Astrocyte (in vitro differentiated cells and primary cell): ENCODE measurements around the gene KIAA0825. TPM values are rescaled to one million over a fixed set of nuclear protein-coding genes. Genes with fewer than 3 reads are reported as not detected.

Source experiments
- DNase-seq: peaks from one replicate; pipeline ENCODE4 v3.0.0-alpha.2; 2010; ENCODE audit warnings: low read depth
- FAIRE-seq: peaks from 2 replicates; lab custom pipeline; 2011; peaks lifted over from hg19 to GRCh38; lab: Jason Lieb, UNC
- H2AFZ ChIP-seq: 2 replicates; pipeline ENCODE4 v1.6.0; 2012; ENCODE audit warnings: low read depth, low read length, inconsistent platforms
- H3K27ac ChIP-seq: 2 replicates; pipeline ENCODE4 v1.5.1; 2011; ENCODE audit warnings: low read depth, low read length, inconsistent platforms
- H3K27me3 ChIP-seq: 2 replicates; pipeline ENCODE4 v1.6.0; 2011; ENCODE audit warnings: low read length, inconsistent platforms; ENCODE audit not compliant: insufficient read depth
- H3K36me3 ChIP-seq: 2 replicates; pipeline ENCODE4 v1.5.1; 2011; ENCODE audit warnings: low read length, inconsistent platforms; ENCODE audit not compliant: insufficient read depth
- H3K4me1 ChIP-seq: 2 replicates; pipeline ENCODE4 v1.5.1; 2011; ENCODE audit warnings: low read length, inconsistent platforms; ENCODE audit not compliant: insufficient read depth
- H3K4me2 ChIP-seq: 2 replicates; pipeline ENCODE4 v1.6.0; 2012; ENCODE audit warnings: low read length, inconsistent platforms
- H3K4me3 ChIP-seq: 2 replicates; pipeline ENCODE4 v1.5.1; 2011; ENCODE audit warnings: low read depth, mild to moderate bottlenecking, low read length, inconsistent platforms; ENCODE audit not compliant: insufficient read depth
- H3K79me2 ChIP-seq: 2 replicates; pipeline ENCODE4 v1.6.0; 2012; ENCODE audit warnings: mild to moderate bottlenecking, low read length, inconsistent platforms; ENCODE audit not compliant: insufficient read depth
- H3K9ac ChIP-seq: 2 replicates; pipeline ENCODE4 v1.6.0; 2012; ENCODE audit warnings: mild to moderate bottlenecking, low read length, inconsistent platforms
- H3K9me3 ChIP-seq: 2 replicates; pipeline ENCODE4 v1.5.1; 2012; ENCODE audit warnings: low read depth, mild to moderate bottlenecking, low read length, inconsistent platforms; ENCODE audit not compliant: insufficient read depth
- H4K20me1 ChIP-seq: 2 replicates; pipeline ENCODE4 v1.6.0; 2012; ENCODE audit warnings: low read length, inconsistent platforms; ENCODE audit not compliant: insufficient read depth
- H3K27ac Mint-ChIP-seq: one replicate; pipeline ENCODE4 v1.8.0; 2021; ENCODE audit warnings: mild to moderate bottlenecking, mixed read lengths; ENCODE audit not compliant: unreplicated experiment
- H3K27me3 Mint-ChIP-seq: one replicate; pipeline ENCODE4 v1.8.0; 2021; ENCODE audit warnings: low read depth, mixed read lengths; ENCODE audit not compliant: unreplicated experiment
- H3K36me3 Mint-ChIP-seq: one replicate; pipeline ENCODE4 v1.8.0; 2021; ENCODE audit warnings: low read depth, mixed read lengths; ENCODE audit not compliant: unreplicated experiment
- H3K4me1 Mint-ChIP-seq: one replicate; pipeline ENCODE4 v1.8.0; 2021; ENCODE audit warnings: low read depth, mixed read lengths; ENCODE audit not compliant: unreplicated experiment
- H3K4me3 Mint-ChIP-seq: one replicate; pipeline ENCODE4 v1.8.0; 2021; ENCODE audit warnings: mild to moderate bottlenecking, moderate library complexity, mixed read lengths; ENCODE audit not compliant: unreplicated experiment
- H3K9me3 Mint-ChIP-seq: one replicate; pipeline ENCODE4 v1.8.0; 2021; ENCODE audit warnings: mild to moderate bottlenecking, mixed read lengths; ENCODE audit not compliant: unreplicated experiment
- EZH2 ChIP-seq: IDR thresholded peaks from 2 replicates; pipeline ENCODE4 v1.6.1; 2012; ENCODE audit warnings: mild to moderate bottlenecking, low read length, inconsistent platforms; ENCODE audit not compliant: insufficient read depth
- total RNA-seq: library from RNA; stranded (reverse); gene quantifications from 2 replicates; pipeline ENCODE4 v1.2.1, GENCODE V29; 2021
- TF ChIP-seq, protein P1 (sequence below): IDR thresholded peaks from 2 replicates; pipeline ENCODE4 v1.5.1; 2011; ENCODE audit warnings: low read depth, mild to moderate bottlenecking, inconsistent platforms, low read length, moderate library complexity; ENCODE audit not compliant: insufficient read depth

The KIAA0825 gene
- total RNA-seq, 1 donor from 2014 or later = 2.5 TPM

DNA sequence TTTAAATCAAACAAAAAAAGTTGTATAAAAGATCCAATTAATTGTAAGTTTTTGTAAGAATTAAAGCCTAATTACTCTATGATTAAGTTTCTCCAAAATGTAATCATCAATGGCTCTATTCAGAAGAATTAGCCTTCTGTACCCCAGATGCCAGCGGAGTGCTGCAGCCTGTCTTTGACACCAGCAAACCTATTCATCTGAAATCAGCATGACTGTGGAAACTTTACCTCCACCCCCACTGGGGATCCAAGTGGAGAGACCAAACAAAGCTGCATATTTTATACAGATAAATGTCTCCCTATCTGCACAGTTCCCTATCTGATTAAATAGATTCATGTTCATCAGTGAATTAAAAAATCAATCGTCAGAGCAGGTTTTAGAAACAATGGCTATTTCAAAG is 426.8 kb downstream of the KIAA0825 start:
- H3K9me3 ChIP-seq = no peaks in the 10 kb centered on the region
- H3K4me2 ChIP-seq = no peak overlapping the region
- Mint-ChIP-seq H3K4me3 (no peak overlapping the region), H3K27ac (no peak overlapping the region), H3K36me3 (no peaks in the 10 kb centered on the region), H3K4me1 (no peaks in the 10 kb centered on the region), H3K9me3 (peaks cover 5% of the 10 kb centered on the region), H3K27me3 (no peaks in the 10 kb centered on the region)
- TF ChIP-seq, protein P1, sequence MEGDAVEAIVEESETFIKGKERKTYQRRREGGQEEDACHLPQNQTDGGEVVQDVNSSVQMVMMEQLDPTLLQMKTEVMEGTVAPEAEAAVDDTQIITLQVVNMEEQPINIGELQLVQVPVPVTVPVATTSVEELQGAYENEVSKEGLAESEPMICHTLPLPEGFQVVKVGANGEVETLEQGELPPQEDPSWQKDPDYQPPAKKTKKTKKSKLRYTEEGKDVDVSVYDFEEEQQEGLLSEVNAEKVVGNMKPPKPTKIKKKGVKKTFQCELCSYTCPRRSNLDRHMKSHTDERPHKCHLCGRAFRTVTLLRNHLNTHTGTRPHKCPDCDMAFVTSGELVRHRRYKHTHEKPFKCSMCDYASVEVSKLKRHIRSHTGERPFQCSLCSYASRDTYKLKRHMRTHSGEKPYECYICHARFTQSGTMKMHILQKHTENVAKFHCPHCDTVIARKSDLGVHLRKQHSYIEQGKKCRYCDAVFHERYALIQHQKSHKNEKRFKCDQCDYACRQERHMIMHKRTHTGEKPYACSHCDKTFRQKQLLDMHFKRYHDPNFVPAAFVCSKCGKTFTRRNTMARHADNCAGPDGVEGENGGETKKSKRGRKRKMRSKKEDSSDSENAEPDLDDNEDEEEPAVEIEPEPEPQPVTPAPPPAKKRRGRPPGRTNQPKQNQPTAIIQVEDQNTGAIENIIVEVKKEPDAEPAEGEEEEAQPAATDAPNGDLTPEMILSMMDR = no peak
- TF ChIP-seq EZH2 = no peak
- H3K36me3 ChIP-seq = no peaks in the 10 kb centered on the region
- no peak overlapping the region for H2AFZ ChIP-seq
- no peaks in the 10 kb centered on the region for H4K20me1 ChIP-seq
- DNase-seq = no peak
- FAIRE-seq = no peak
- H3K4me3 ChIP-seq = no peak overlapping the region
- no peaks in the 10 kb centered on the region for H3K4me1 ChIP-seq
- H3K79me2 ChIP-seq = no peaks in the 10 kb centered on the region
- no peak overlapping the region for H3K9ac ChIP-seq
- H3K27ac ChIP-seq = no peak overlapping the region
- H3K27me3 ChIP-seq = no peaks in the 10 kb centered on the region

DNA sequence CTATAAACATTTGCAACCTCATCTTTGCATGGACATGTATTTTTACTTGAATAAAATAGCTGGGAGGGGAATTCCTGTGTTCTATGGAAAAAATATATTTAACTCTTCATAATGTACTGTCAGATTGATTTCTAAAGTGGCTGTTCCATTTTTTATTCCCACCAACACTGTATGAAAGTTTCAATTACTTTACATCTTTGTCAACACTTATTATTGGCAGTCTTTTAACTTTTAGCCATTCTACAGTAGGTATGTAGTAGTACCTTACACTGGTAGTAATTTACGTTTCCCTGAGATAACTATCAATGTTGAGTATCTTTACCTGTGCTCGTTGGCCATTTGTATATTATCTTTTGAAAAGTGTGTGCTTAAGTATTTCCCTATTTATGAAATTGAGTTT is 429.7 kb downstream of the KIAA0825 start:
- no peak overlapping the region for H3K4me3 Mint-ChIP-seq
- H3K9me3 Mint-ChIP-seq = peaks cover 5% of the 10 kb centered on the region
- Histone ChIP-seq H3K4me2 (no peak overlapping the region), H3K27me3 (no peaks in the 10 kb centered on the region), H3K27ac (no peak overlapping the region), H3K9ac (no peak overlapping the region), H4K20me1 (no peaks in the 10 kb centered on the region), H3K79me2 (no peaks in the 10 kb centered on the region), H3K4me1 (no peaks in the 10 kb centered on the region), H3K36me3 (no peaks in the 10 kb centered on the region), H2AFZ (no peak overlapping the region), H3K4me3 (no peak overlapping the region), H3K9me3 (no peaks in the 10 kb centered on the region)
- no peak overlapping the region for H3K27ac Mint-ChIP-seq
- TF ChIP-seq, protein P1 = no peak
- TF ChIP-seq EZH2 = no peak
- H3K36me3 Mint-ChIP-seq = no peaks in the 10 kb centered on the region
- FAIRE-seq (no peak), DNase-seq (no peak)
- H3K4me1 Mint-ChIP-seq = no peaks in the 10 kb centered on the region
- H3K27me3 Mint-ChIP-seq = no peaks in the 10 kb centered on the region

DNA sequence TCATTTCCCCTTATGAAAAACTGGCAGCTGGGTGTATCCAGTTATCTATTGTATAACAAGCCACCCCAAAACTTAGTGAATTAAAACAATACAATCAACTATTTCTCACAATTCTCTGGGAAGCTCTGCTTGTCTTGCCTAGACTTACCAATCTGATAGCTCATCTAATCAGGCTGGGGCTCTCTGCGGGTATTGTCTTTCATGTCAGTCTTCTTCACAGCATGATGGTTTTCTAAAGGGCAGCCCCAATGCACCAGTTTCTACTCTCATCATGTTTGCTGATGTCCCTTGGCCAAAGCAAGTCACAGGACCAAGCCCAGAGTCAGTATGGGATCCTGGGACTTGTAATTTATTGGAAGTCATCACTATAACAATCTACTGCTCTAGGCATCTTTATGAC is 433.5 kb downstream of the KIAA0825 start:
- no peak overlapping the region for H3K27ac ChIP-seq
- H3K4me1 ChIP-seq = no peaks in the 10 kb centered on the region
- DNase-seq = no peak
- H3K27me3 ChIP-seq = no peaks in the 10 kb centered on the region
- H3K79me2 ChIP-seq = no peaks in the 10 kb centered on the region
- no peaks in the 10 kb centered on the region for H3K4me1 Mint-ChIP-seq
- no peak overlapping the region for H3K27ac Mint-ChIP-seq
- TF ChIP-seq EZH2 = no peak
- TF ChIP-seq, protein P1 = no peak
- no peaks in the 10 kb centered on the region for H4K20me1 ChIP-seq
- H3K9me3 Mint-ChIP-seq = peaks cover 5% of the 10 kb centered on the region
- no peak overlapping the region for H3K4me3 Mint-ChIP-seq
- no peak overlapping the region for H3K4me2 ChIP-seq
- no peaks in the 10 kb centered on the region for H3K36me3 Mint-ChIP-seq
- H3K4me3 ChIP-seq = no peak overlapping the region
- no peak overlapping the region for H3K9ac ChIP-seq
- FAIRE-seq = no peak
- no peak overlapping the region for H2AFZ ChIP-seq
- no peaks in the 10 kb centered on the region for H3K36me3 ChIP-seq
- no peaks in the 10 kb centered on the region for H3K27me3 Mint-ChIP-seq
- no peaks in the 10 kb centered on the region for H3K9me3 ChIP-seq
